ENCODE results near the gene RASSF8.
A peak's percentile ranks its signal among the peaks of the same experiment; 100 is the strongest.

DNA sequence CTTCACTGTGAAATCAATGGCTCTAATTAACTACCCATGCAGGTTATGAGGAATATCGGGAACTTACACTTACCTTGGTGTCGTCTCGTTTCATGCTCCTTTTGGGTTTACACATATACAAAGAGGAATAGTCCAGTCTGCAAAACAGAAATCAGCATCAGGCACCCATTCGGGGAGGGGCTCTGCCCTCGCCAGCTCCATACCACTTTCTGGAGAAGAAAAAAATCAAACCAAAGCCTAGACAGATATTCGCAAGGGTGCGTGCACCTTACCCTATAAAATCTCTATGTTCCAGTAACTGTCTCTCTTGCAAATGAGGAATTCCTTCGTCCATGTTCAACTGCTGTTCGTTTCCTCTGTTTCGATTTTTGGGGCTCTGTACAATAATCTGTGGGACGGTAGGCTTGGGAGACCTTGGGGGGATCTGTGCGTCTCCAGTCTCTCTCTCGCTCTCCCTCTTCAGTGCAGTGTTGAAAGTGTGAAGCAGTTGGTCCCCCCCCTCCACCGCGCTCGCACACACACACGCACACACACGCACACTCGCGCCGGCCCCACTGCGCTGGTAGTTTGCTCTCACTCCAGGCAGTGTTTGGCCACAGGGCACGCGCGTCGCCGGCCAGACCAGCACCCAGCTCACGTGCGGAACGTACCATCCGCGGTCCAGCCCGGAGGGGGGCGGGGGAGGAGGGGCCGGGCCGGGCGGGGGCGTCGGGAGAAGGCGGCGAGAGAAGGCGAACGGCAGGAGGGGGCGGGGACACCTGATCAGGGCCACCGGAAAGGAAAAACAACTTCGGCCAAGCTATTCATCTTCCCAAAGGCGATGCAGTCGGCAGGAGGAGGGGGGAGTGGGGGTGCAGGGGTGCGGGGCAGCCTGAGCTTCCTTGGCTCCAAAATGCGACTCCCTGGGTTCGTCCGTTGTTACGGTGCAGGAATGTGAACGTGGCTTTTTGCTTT is 166.2 kb downstream of the RASSF8 start, which contains the start of gene BHLHE41:
- TF ChIP-seq CTCF (IDR thresholded peaks at IDR 0.05) (peak in 1 of 12 donors; percentile 12), POLR2A (IDR thresholded peaks at IDR 0.05) (peak in 1 of 2 donors; percentile 39)

Data from heart left ventricle (tissue), 13 donors.